HepG2 (cell line): ENCODE measurements around the gene PRKCE. TPM values are rescaled to one million over a fixed set of nuclear protein-coding genes. Genes with fewer than 3 reads are reported as not detected.

Experiments used
- ATAC-seq: fragments of 200-7000 bp; cut with Tn5 transposase; 3 replicates; pipeline ENCODE4 v1.9.1; 2020; ENCODE audit warnings: mild to moderate bottlenecking, moderate library complexity
- BruUV-seq: library from RNA; stranded (reverse); fragments of 400-500 nt; replicated peaks from 2 replicates; lab custom pipeline; 2021; lab: Mats Ljungman, UMichigan
- CTCF ChIA-PET: fragments of 300-600 bp; formaldehyde crosslinking; extraction: SDS; loops from one replicate; lab custom pipeline; 2021; ENCODE audit warnings: low total read pairs, inconsistent platforms, low intra/inter-chr PET ratio; lab: Yijun Ruan, JAX
- POLR2A ChIA-PET: fragments of 350-600 bp; sonication (Branson Sonifier 250); formaldehyde crosslinking; loops from one replicate; lab custom pipeline; 2020; ENCODE audit warnings: antibody characterized with exemption, inconsistent platforms; lab: Yijun Ruan, JAX
- DNase-seq: peaks from one replicate; pipeline ENCODE4 v3.0.0-alpha.2; 2015; ENCODE audit warnings: low spot score
- FAIRE-seq: peaks from 3 replicates; lab custom pipeline; 2011; peaks lifted over from hg19 to GRCh38; lab: Jason Lieb, UNC
- H2AFZ ChIP-seq: one replicate; pipeline ENCODE4 v1.6.1; 2011; ENCODE audit warnings: low read length, inconsistent platforms
- H3K27ac ChIP-seq: fragments of 300-600 bp; 3 replicates; pipeline ENCODE4 v1.8.0; 2011; ENCODE audit warnings: mixed run types, mild to moderate bottlenecking, mixed read lengths, low read length, inconsistent platforms; ENCODE audit not compliant: insufficient read depth; ENCODE audit errors: extremely low read length
- H3K27me3 ChIP-seq, 2 experiments: fragments of 200-600 bp in 1 of 2; 2 replicates in 1 of 2; 3 replicates in 1 of 2; pipeline versions ENCODE4 v1.6.0 to v1.8.0; 2011; ENCODE audit warnings: low read length in 2 of 2, mild to moderate bottlenecking in 2 of 2, moderate library complexity in 2 of 2, inconsistent platforms in 1 of 2; ENCODE audit not compliant: insufficient read depth in 2 of 2, control insufficient read depth in 1 of 2
- H3K36me3 ChIP-seq, 2 experiments: fragments of 200-600 bp in 1 of 2; replicated peaks in 1 of 2; 2 replicates in 1 of 2; 3 replicates in 1 of 2; pipeline versions ENCODE4 v1.5.1 to v1.8.0; 2011; ENCODE audit warnings: low read length in 2 of 2, inconsistent platforms in 1 of 2; ENCODE audit not compliant: insufficient read depth in 2 of 2, control insufficient read depth in 1 of 2
- H3K4me1 ChIP-seq: 2 replicates; pipeline ENCODE4 v1.5.1; 2012; ENCODE audit warnings: low read length, inconsistent platforms; ENCODE audit not compliant: insufficient read depth
- H3K4me2 ChIP-seq: 2 replicates; pipeline ENCODE4 v1.6.0; 2011; ENCODE audit warnings: low read depth, low read length, inconsistent platforms
- H3K4me3 ChIP-seq, 3 experiments: fragments of 200-600 bp in 1 of 3; sonication (generic), shearing (Covaris generic) in 1 of 3; replicated peaks in 1 of 3; 2 replicates each; pipeline ENCODE4 v1.5.1; 2011 to 2016; ENCODE audit warnings: low read length in 3 of 3, inconsistent platforms in 2 of 3, low read depth in 2 of 3, mild to moderate bottlenecking in 2 of 3, control low read depth in 1 of 3, mixed read lengths in 1 of 3; ENCODE audit not compliant: insufficient read depth in 1 of 3
- H3K79me2 ChIP-seq: one replicate; pipeline ENCODE4 v1.6.1; 2011; ENCODE audit warnings: low read length, inconsistent platforms; ENCODE audit not compliant: insufficient read depth
- H3K9ac ChIP-seq: 2 replicates; pipeline ENCODE4 v1.6.0; 2011; ENCODE audit warnings: mild to moderate bottlenecking, low read depth, low read length, inconsistent platforms; ENCODE audit not compliant: insufficient read depth
- H3K9me3 ChIP-seq: 2 replicates; pipeline ENCODE4 v1.5.1; 2012; ENCODE audit warnings: mild to moderate bottlenecking, low read length
- H4K20me1 ChIP-seq: 2 replicates; pipeline ENCODE4 v1.6.0; 2011; ENCODE audit warnings: inconsistent platforms, mild to moderate bottlenecking, low read length, moderate library complexity; ENCODE audit not compliant: insufficient read depth
- ARNT ChIP-seq: fragments of 450-650 bp; IDR thresholded peaks from 2 replicates; pipeline ENCODE4 v1.6.1; 2017
- BORCS8-MEF2B ChIP-seq: sonication (generic); formaldehyde crosslinking; IDR thresholded peaks from 2 replicates; pipeline ENCODE4 v1.8.0; 2022; ENCODE audit warnings: mild to moderate bottlenecking, missing genetic modification reagents
- KDM5B ChIP-seq: sonication (generic); formaldehyde crosslinking; IDR thresholded peaks from 2 replicates; pipeline ENCODE4 v1.4.0; 2020; ENCODE audit warnings: missing genetic modification reagents, mild to moderate bottlenecking, borderline replicate concordance
- MLX ChIP-seq: IDR thresholded peaks from 2 replicates; pipeline ENCODE4 v1.6.1; 2016
- NFIB ChIP-seq: sonication (generic); formaldehyde crosslinking; IDR thresholded peaks from 2 replicates; pipeline ENCODE4 v1.9.0; 2021; ENCODE audit warnings: missing genetic modification reagents, mild to moderate bottlenecking, borderline replicate concordance
- ZFAT ChIP-seq: sonication (generic); formaldehyde crosslinking; conservative IDR thresholded peaks from 2 replicates; pipeline ENCODE4 v1.8.1; 2023; ENCODE audit warnings: missing genetic modification reagents, inconsistent platforms
- ZMAT3 ChIP-seq: sonication (generic); formaldehyde crosslinking; conservative IDR thresholded peaks from 2 replicates; pipeline ENCODE4 v1.7.0; 2021; ENCODE audit warnings: missing genetic modification reagents
- ZNF597 ChIP-seq: sonication (generic); formaldehyde crosslinking; IDR thresholded peaks from 2 replicates; pipeline ENCODE4 v1.5.0; 2020; ENCODE audit warnings: missing genetic modification reagents
- ZNF850 ChIP-seq: sonication (generic); formaldehyde crosslinking; conservative IDR thresholded peaks from 2 replicates; pipeline ENCODE4 v1.9.0; 2021; ENCODE audit warnings: mild to moderate bottlenecking, missing genetic modification reagents
- ZSCAN21 ChIP-seq: sonication (generic); formaldehyde crosslinking; IDR thresholded peaks from 2 replicates; pipeline ENCODE4 v1.8.0; 2022; ENCODE audit warnings: mild to moderate bottlenecking, missing genetic modification reagents, moderate library complexity, borderline replicate concordance
- WGBS: methylation state at CpG from one replicate; pipeline ENCODE4 v1.1.6; 2017; ENCODE audit warnings: low lambda C conversion rate; 5-methylcytosine and 5-hydroxymethylcytosine counted together
- in situ Hi-C: cut with HindIII; loops from 2 replicates; pipeline ENCODE4 v1.10.0; 2017; ENCODE audit warnings: low pct_unique_long_range_greater_than_20kb; ENCODE audit not compliant: extremely low pct_ligation_motif_present
- intact Hi-C: fragments of 100-400 bp; cut with micrococcal nuclease; formaldehyde crosslinking; loops from one replicate; pipeline ENCODE4 v1.10.0; 2022; ENCODE audit not compliant: unreplicated experiment
- polyA plus RNA-seq, 8 experiments: library from polyadenylated mRNA; depleted of rRNA in 3 of 8; stranded (reverse) in 7 of 8; unstranded in 1 of 8; fragments of >200 nt; fragmentation: Illumina TruSeq in 4 of 8; extraction: Trizol in 4 of 8; gene quantifications; 2 replicates each; pipeline versions ENCODE4 v1.2.1 to v1.2.3, GENCODE V29; 2011 to 2016; ENCODE audit warnings: low read depth in 4 of 8, missing spikeins in 1 of 8, mixed read lengths in 1 of 8; ENCODE audit not compliant: insufficient read depth in 1 of 8
- total RNA-seq, 5 experiments: library from RNA; depleted of rRNA; stranded (reverse); fragments of >200 nt; fragmentation: Illumina TruSeq; extraction: Trizol; gene quantifications; 2 replicates each; pipeline ENCODE4 v1.2.3, GENCODE V29; 2016; ENCODE audit warnings: low read depth in 1 of 5
- TF ChIP-seq, protein P1 (sequence below): sonication (generic); formaldehyde crosslinking; IDR thresholded peaks from 2 replicates; pipeline ENCODE4 v1.8.0; 2022; ENCODE audit warnings: mild to moderate bottlenecking, missing genetic modification reagents, borderline replicate concordance
- TF ChIP-seq, protein P2 (sequence below): sonication (generic); formaldehyde crosslinking; IDR thresholded peaks from 2 replicates; pipeline ENCODE4 v1.4.0; 2020; ENCODE audit warnings: missing genetic modification reagents
- TF ChIP-seq, protein P3 (sequence below): sonication (generic); formaldehyde crosslinking; IDR thresholded peaks from 2 replicates; pipeline ENCODE4 v1.4.0; 2020; ENCODE audit warnings: missing genetic modification reagents, borderline replicate concordance

PRKCE gene
- total and polyA plus RNA-seq, 2 of the 13 experiments (the other 11 are each of a cell fraction or from before 2014, with no cell fraction given) = 1.0 to 3.9 TPM

GRCh38 chr2:45844796-45845457, 193.5 kb downstream of the PRKCE start:
- Histone ChIP-seq H3K27me3 (no peaks in the 10 kb centered on the region; a peak in 1 of 5 replicates), H2AFZ (no peak overlapping the region), H3K9me3 (no peaks in the 10 kb centered on the region), H3K4me3 (no peak overlapping the region), H3K36me3 (no peaks in the 10 kb centered on the region), H3K9ac (no peak overlapping the region), H3K79me2 (no peaks in the 10 kb centered on the region), H4K20me1 (no peaks in the 10 kb centered on the region), H3K4me2 (no peak overlapping the region), H3K27ac (no peak overlapping the region), H3K4me1 (no peaks in the 10 kb centered on the region)
- CTCF ChIA-PET = no interaction called here
- POLR2A ChIA-PET = no interaction called here
- in situ Hi-C loops (no loop called here), intact Hi-C loops (no loop called here)
- BruUV-seq = no TSS peak
- DNase-seq (no peak), ATAC-seq (no peak), FAIRE-seq (no peak)
- TF ChIP-seq ARNT = no peak
- TF ChIP-seq NFIB (CRISPR knock-in tag) = no peak
- TF ChIP-seq ZMAT3 = no peak
- no peak for TF ChIP-seq BORCS8-MEF2B (CRISPR knock-in tag)
- TF ChIP-seq, protein P1, sequence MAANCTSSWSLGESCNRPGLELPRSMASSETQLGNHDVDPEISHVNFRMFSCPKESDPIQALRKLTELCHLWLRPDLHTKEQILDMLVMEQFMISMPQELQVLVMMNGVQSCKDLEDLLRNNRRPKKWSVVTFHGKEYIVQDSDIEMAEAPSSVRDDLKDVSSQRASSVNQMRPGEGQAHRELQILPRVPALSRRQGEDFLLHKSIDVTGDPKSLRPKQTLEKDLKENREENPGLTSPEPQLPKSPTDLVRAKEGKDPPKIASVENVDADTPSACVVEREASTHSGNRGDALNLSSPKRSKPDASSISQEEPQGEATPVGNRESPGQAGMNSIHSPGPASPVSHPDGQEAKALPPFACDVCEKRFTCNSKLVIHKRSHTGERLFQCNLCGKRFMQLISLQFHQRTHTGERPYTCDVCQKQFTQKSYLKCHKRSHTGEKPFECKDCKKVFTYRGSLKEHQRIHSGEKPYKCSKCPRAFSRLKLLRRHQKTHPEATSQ (CRISPR knock-in tag) = no peak
- TF ChIP-seq, protein P2, sequence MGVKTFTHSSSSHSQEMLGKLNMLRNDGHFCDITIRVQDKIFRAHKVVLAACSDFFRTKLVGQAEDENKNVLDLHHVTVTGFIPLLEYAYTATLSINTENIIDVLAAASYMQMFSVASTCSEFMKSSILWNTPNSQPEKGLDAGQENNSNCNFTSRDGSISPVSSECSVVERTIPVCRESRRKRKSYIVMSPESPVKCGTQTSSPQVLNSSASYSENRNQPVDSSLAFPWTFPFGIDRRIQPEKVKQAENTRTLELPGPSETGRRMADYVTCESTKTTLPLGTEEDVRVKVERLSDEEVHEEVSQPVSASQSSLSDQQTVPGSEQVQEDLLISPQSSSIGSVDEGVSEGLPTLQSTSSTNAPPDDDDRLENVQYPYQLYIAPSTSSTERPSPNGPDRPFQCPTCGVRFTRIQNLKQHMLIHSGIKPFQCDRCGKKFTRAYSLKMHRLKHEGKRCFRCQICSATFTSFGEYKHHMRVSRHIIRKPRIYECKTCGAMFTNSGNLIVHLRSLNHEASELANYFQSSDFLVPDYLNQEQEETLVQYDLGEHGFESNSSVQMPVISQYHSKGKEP = no peak
- TF ChIP-seq ZNF597 = no peak
- TF ChIP-seq ZNF850 = no peak
- TF ChIP-seq ZSCAN21 (CRISPR knock-in tag) = no peak
- TF ChIP-seq MLX (CRISPR knock-in tag) = no peak
- TF ChIP-seq, protein P3, sequence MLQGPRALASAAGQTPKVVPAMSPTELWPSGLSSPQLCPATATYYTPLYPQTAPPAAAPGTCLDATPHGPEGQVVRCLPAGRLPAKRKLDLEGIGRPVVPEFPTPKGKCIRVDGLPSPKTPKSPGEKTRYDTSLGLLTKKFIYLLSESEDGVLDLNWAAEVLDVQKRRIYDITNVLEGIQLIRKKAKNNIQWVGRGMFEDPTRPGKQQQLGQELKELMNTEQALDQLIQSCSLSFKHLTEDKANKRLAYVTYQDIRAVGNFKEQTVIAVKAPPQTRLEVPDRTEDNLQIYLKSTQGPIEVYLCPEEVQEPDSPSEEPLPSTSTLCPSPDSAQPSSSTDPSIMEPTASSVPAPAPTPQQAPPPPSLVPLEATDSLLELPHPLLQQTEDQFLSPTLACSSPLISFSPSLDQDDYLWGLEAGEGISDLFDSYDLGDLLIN (CRISPR knock-in tag) = no peak
- TF ChIP-seq KDM5B (CRISPR knock-in tag) = no peak
- TF ChIP-seq ZFAT (CRISPR knock-in tag) = no peak
- 61% methylated on average over 3 of the region's 3 CpGs for WGBS
